ENCODE data around the gene PHF21B.

PHF21B gene

GRCh38 chr22:44842417-44842816 lies 167.4 kb downstream of the PHF21B start:
- TF ChIP-seq EGR1 (IDR thresholded peaks at IDR 0.05) (no peak), CREB1 (IDR thresholded peaks at IDR 0.05; ENCODE audit: low read depth) (no peak), NFIC (IDR thresholded peaks at IDR 0.05) (no peak), REST (IDR thresholded peaks at IDR 0.05; ENCODE audit: low read depth) (no peak), TAF1 (IDR thresholded peaks at IDR 0.05; ENCODE audit: low read depth) (no peak), FOXM1 (IDR thresholded peaks at IDR 0.05; ENCODE audit: borderline replicate concordance, low read depth) (no peak), TEAD4 (IDR thresholded peaks at IDR 0.05) (no peak), TCF12 (IDR thresholded peaks at IDR 0.05; ENCODE audit: low read depth) (no peak), ZBTB7A (IDR thresholded peaks at IDR 0.05; ENCODE audit: low read depth) (no peak), CEBPB (IDR thresholded peaks at IDR 0.05) (no peak), MAX (IDR thresholded peaks at IDR 0.05) (no peak), EP300 (IDR thresholded peaks at IDR 0.05; ENCODE audit: borderline replicate concordance) (no peak), YY1 (IDR thresholded peaks at IDR 0.05; ENCODE audit: low read depth) (no peak), RAD21 (IDR thresholded peaks at IDR 0.05; ENCODE audit: low read depth) (no peak)

- no peak for TF ChIP-seq TCF12 (IDR thresholded peaks at IDR 0.05; ENCODE audit: low read depth)
Measured at GRCh38 chr22:44840611-44841322, 169.0 kb downstream of the PHF21B start.

- TF ChIP-seq TAF1 (IDR thresholded peaks at IDR 0.05; ENCODE audit: low read depth) (no peak), NFIC (IDR thresholded peaks at IDR 0.05) (no peak), EGR1 (IDR thresholded peaks at IDR 0.05) (no peak), FOXM1 (IDR thresholded peaks at IDR 0.05; ENCODE audit: borderline replicate concordance, low read depth) (no peak), TCF12 (IDR thresholded peaks at IDR 0.05; ENCODE audit: low read depth) (no peak), ZBTB7A (IDR thresholded peaks at IDR 0.05; ENCODE audit: low read depth) (no peak), RAD21 (IDR thresholded peaks at IDR 0.05; ENCODE audit: low read depth) (no peak), CREB1 (IDR thresholded peaks at IDR 0.05; ENCODE audit: low read depth) (no peak)
Measured at GRCh38 chr22:44839721-44840120, 170.1 kb downstream of the PHF21B start.

GRCh38 chr22:44839061-44839460 lies 170.7 kb downstream of the PHF21B start:
- TF ChIP-seq TCF12 (IDR thresholded peaks at IDR 0.05; ENCODE audit: low read depth) (no peak), NFIC (IDR thresholded peaks at IDR 0.05) (no peak), CEBPB (IDR thresholded peaks at IDR 0.05) (no peak), YY1 (IDR thresholded peaks at IDR 0.05; ENCODE audit: low read depth) (no peak), TAF1 (IDR thresholded peaks at IDR 0.05; ENCODE audit: low read depth) (no peak), EP300 (IDR thresholded peaks at IDR 0.05; ENCODE audit: borderline replicate concordance) (no peak), TEAD4 (IDR thresholded peaks at IDR 0.05) (no peak), ZBTB7A (IDR thresholded peaks at IDR 0.05; ENCODE audit: low read depth) (no peak), USF1 (IDR thresholded peaks at IDR 0.05) (no peak), FOXM1 (IDR thresholded peaks at IDR 0.05; ENCODE audit: borderline replicate concordance, low read depth) (no peak), RAD21 (IDR thresholded peaks at IDR 0.05; ENCODE audit: low read depth) (no peak), MAX (IDR thresholded peaks at IDR 0.05) (no peak), REST (IDR thresholded peaks at IDR 0.05; ENCODE audit: low read depth) (no peak), CREB1 (IDR thresholded peaks at IDR 0.05; ENCODE audit: low read depth) (no peak), EGR1 (IDR thresholded peaks at IDR 0.05) (no peak)

GRCh38 chr22:44838316-44839016 lies 171.3 kb downstream of the PHF21B start:
- TF ChIP-seq EP300 (IDR thresholded peaks at IDR 0.05; ENCODE audit: borderline replicate concordance) = no peak
- TF ChIP-seq TAF1 (IDR thresholded peaks at IDR 0.05; ENCODE audit: low read depth) = no peak

GRCh38 chr22:44837481-44837880 lies 172.3 kb downstream of the PHF21B start:
- TF ChIP-seq FOXM1 (IDR thresholded peaks at IDR 0.05; ENCODE audit: borderline replicate concordance, low read depth) (no peak), NFIC (IDR thresholded peaks at IDR 0.05) (no peak), TCF12 (IDR thresholded peaks at IDR 0.05; ENCODE audit: low read depth) (no peak), EGR1 (IDR thresholded peaks at IDR 0.05) (no peak), USF1 (IDR thresholded peaks at IDR 0.05) (no peak), TAF1 (IDR thresholded peaks at IDR 0.05; ENCODE audit: low read depth) (no peak), YY1 (IDR thresholded peaks at IDR 0.05; ENCODE audit: low read depth) (no peak), ZBTB7A (IDR thresholded peaks at IDR 0.05; ENCODE audit: low read depth) (no peak), CEBPB (IDR thresholded peaks at IDR 0.05) (no peak), RAD21 (IDR thresholded peaks at IDR 0.05; ENCODE audit: low read depth) (no peak), TEAD4 (IDR thresholded peaks at IDR 0.05) (no peak), REST (IDR thresholded peaks at IDR 0.05; ENCODE audit: low read depth) (no peak)

Measured in Ishikawa (cell line).